Hepatocyte (in vitro differentiated cells): ENCODE data around the gene CNN3. TPM values are rescaled to one million over a fixed set of nuclear protein-coding genes. Genes with fewer than 3 reads are reported as not detected.

ENCODE experiments used
- DNase-seq: peaks from one replicate; pipeline ENCODE4 v3.0.0-alpha.2; 2016; ENCODE audit warnings: low spot score
- H2AFZ ChIP-seq: fragments of 200-600 bp; sonication (generic); 2 replicates; pipeline ENCODE4 v1.6.0; 2016; ENCODE audit warnings: antibody characterized with exemption, mild to moderate bottlenecking
- H3K27ac ChIP-seq: fragments of 200-600 bp; sonication (generic); 2 replicates; pipeline ENCODE4 v1.5.1; 2016; ENCODE audit warnings: mild to moderate bottlenecking
- H3K27me3 ChIP-seq: fragments of 200-600 bp; sonication (generic); 2 replicates; pipeline ENCODE4 v1.6.1; 2016
- H3K36me3 ChIP-seq: fragments of 200-600 bp; sonication (generic); replicated peaks from 2 replicates; pipeline ENCODE4 v1.5.1; 2016; ENCODE audit warnings: low read depth; ENCODE audit not compliant: insufficient read depth
- H3K4me1 ChIP-seq: fragments of 200-600 bp; sonication (generic); 2 replicates; pipeline ENCODE4 v1.5.1; 2016; ENCODE audit warnings: mild to moderate bottlenecking, moderate library complexity; ENCODE audit not compliant: insufficient read depth
- H3K4me2 ChIP-seq: fragments of 200-600 bp; sonication (generic); 2 replicates; pipeline ENCODE4 v1.6.0; 2016
- H3K4me3 ChIP-seq: fragments of 200-600 bp; sonication (generic); 2 replicates; pipeline ENCODE4 v1.5.1; 2016; ENCODE audit warnings: mild to moderate bottlenecking
- H3K79me2 ChIP-seq: fragments of 200-600 bp; sonication (generic); 2 replicates; pipeline ENCODE4 v1.6.0; 2017; ENCODE audit warnings: mild to moderate bottlenecking
- H3K9me2 ChIP-seq: fragments of 200-600 bp; sonication (generic); replicated peaks from 2 replicates; pipeline ENCODE4 v1.6.0; 2017; ENCODE audit warnings: mild to moderate bottlenecking; ENCODE audit not compliant: insufficient read depth
- H3K9me3 ChIP-seq: fragments of 200-600 bp; sonication (generic); 2 replicates; pipeline ENCODE4 v1.5.1; 2016; ENCODE audit warnings: low read depth, mild to moderate bottlenecking
- H4K20me1 ChIP-seq: fragments of 200-600 bp; sonication (generic); 2 replicates; pipeline ENCODE4 v1.6.0; 2016; ENCODE audit warnings: mild to moderate bottlenecking; ENCODE audit not compliant: insufficient read depth, poor library complexity, severe bottlenecking
- CTCF ChIP-seq: fragments of 200-600 bp; sonication (generic); IDR thresholded peaks from 2 replicates; pipeline ENCODE4 v1.5.1; 2016; ENCODE audit warnings: antibody characterized with exemption, mild to moderate bottlenecking; ENCODE audit not compliant: poor library complexity
- EZH2 ChIP-seq: fragments of 200-600 bp; sonication (generic); IDR thresholded peaks from 2 replicates; pipeline ENCODE4 v1.6.1; 2016; ENCODE audit warnings: antibody characterized with exemption, mild to moderate bottlenecking, borderline replicate concordance
- EZH2phosphoT487 ChIP-seq: fragments of 200-600 bp; sonication (generic); IDR thresholded peaks from one replicate; pipeline ENCODE4 v1.6.1; 2018; ENCODE audit warnings: antibody characterized with exemption, mild to moderate bottlenecking, low read depth, moderate library complexity; ENCODE audit not compliant: unreplicated experiment, severe bottlenecking
- WGBS: methylation state at CpG from one replicate; pipeline ENCODE4 v1.1.6; 2016; ENCODE audit warnings: low lambda C conversion rate; ENCODE audit errors: missing lambda C conversion rate; 5-methylcytosine and 5-hydroxymethylcytosine counted together
- polyA plus RNA-seq: library from polyadenylated mRNA; unstranded; fragments of >200 nt; fragmentation: Nextera tagmentation; extraction: Ambion mirVana; gene quantifications from 2 replicates; pipeline ENCODE4 v1.2.1, GENCODE V29; 2016
- total RNA-seq: library from RNA; depleted of rRNA; stranded (reverse); fragments of >200 nt; gene quantifications from 2 replicates; pipeline ENCODE4 v1.2.3, GENCODE V29; 2014

The CNN3 gene
- total and polyA plus RNA-seq, 2 experiments from 2014 or later = 256 to 420 TPM

DNA sequence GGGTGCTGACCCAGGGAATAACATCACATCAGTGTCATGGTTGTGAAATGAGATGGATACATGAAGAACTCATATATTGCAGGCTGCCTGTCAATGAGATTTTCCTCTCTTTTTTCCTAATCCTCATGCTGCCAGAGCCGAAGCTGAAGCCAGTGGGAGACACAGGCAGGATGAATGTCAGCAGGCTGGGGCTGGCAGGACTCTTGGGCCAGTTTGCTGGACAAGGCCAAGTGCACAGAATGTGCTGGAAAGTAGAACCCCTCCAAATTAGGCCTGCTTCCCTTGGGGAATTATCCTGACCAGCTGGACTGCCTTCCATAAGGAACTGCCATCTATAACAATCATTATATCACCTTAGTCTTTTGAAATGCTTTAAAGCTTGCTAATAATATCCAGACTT is 75.3 kb downstream of the CNN3 start:
- no peak for DNase-seq
- Histone ChIP-seq H3K79me2 (no peaks in the 10 kb centered on the region), H3K9me2 (no peaks in the 10 kb centered on the region), H4K20me1 (no peaks in the 10 kb centered on the region), H3K27ac (no peak overlapping the region), H2AFZ (no peak overlapping the region), H3K27me3 (no peaks in the 10 kb centered on the region), H3K4me1 (peaks cover 8% of the 10 kb centered on the region), H3K4me3 (no peak overlapping the region), H3K4me2 (no peak overlapping the region), H3K9me3 (no peaks in the 10 kb centered on the region), H3K36me3 (no peaks in the 10 kb centered on the region)
- 86% methylated on average over 1 of the region's 1 CpG for WGBS
- TF ChIP-seq EZH2 = no peak
- TF ChIP-seq CTCF = no peak
- TF ChIP-seq EZH2phosphoT487 = no peak

Other genes with a start within 250 kb of the CNN3 start
- 55.3 and 70.2 TPM in 2 replicates for gene SLC44A3, start 106.8 kb downstream of the CNN3 start, total RNA-seq
- gene SLC44A3, start 106.8 kb downstream of the CNN3 start, polyA plus RNA-seq = 49.4 and 51.5 TPM in 2 replicates
- 2.5 and 4.7 TPM in 2 replicates for gene ALG14, start 145.8 kb upstream of the CNN3 start, total RNA-seq
- 15.2 and 22.5 TPM in 2 replicates for gene ALG14, start 145.8 kb upstream of the CNN3 start, polyA plus RNA-seq
- 22.4 and 31.5 TPM in 2 replicates for gene TLCD4, start 190.2 kb upstream of the CNN3 start, total RNA-seq
- 9.7 and 12.2 TPM in 2 replicates for gene TLCD4, start 190.2 kb upstream of the CNN3 start, polyA plus RNA-seq